ENCODE data around the gene TBC1D4.

GRCh38 chr13:75410207-75410606 is 71.8 kb downstream of the TBC1D4 start:
- TF ChIP-seq CTCF (IDR thresholded peaks at IDR 0.05) (no peak), POLR2A (IDR thresholded peaks at IDR 0.05) (no peak)

Measured in right lobe of liver (tissue), 4 donors.